Body of pancreas (tissue), 4 donors: ENCODE measurements around the gene ENO3.

Experiments
- CTCF ChIP-seq, 7 experiments: fragments of 450-650 bp in 4 of 7; fragments of 200-600 bp in 3 of 7; sonication (generic) in 3 of 7; IDR thresholded peaks; one replicate each; pipeline ENCODE4 v1.5.1; 2016 to 2019; ENCODE audit warnings: antibody characterized with exemption in 7 of 7
- POLR2A ChIP-seq, 3 donors: fragments of 450-650 bp; IDR thresholded peaks; one replicate each; pipeline ENCODE4 v1.6.1; 2016; ENCODE audit warnings: antibody characterized with exemption in 3 of 3, mild to moderate bottlenecking in 2 of 3

GRCh38 chr17:4967539-4968485 lies 16.9 kb downstream of the ENO3 start, which contains the start of gene SPAG7:
- TF ChIP-seq CTCF (IDR thresholded peaks at IDR 0.05) (peak in 1 of 7 experiments; percentile 22), POLR2A (IDR thresholded peaks at IDR 0.05) (peak; percentile 80 to 93 (median 91))
